COLO829 (cell line): ENCODE measurements around the gene UNC45A.
A peak's percentile ranks its signal among the peaks of the same experiment; 100 is the strongest.

Source experiments
- DNase-seq: peaks from one replicate; pipeline ENCODE4 v3.0.0; 2012; ENCODE audit warnings: low spot score

Gene UNC45A

GRCh38 chr15:90946538-90946937 lies 11.5 kb downstream of the UNC45A start:
- DNase-seq: no peak

GRCh38 chr15:90946941-90947576 lies 12.0 kb downstream of the UNC45A start:
- no peak for DNase-seq

GRCh38 chr15:90947577-90948357 lies 12.7 kb downstream of the UNC45A start:
- no peak for DNase-seq

- DNase-seq: no peak
These were observed 13.4 kb downstream of the UNC45A start for GRCh38 chr15:90948506-90948905.

DNA sequence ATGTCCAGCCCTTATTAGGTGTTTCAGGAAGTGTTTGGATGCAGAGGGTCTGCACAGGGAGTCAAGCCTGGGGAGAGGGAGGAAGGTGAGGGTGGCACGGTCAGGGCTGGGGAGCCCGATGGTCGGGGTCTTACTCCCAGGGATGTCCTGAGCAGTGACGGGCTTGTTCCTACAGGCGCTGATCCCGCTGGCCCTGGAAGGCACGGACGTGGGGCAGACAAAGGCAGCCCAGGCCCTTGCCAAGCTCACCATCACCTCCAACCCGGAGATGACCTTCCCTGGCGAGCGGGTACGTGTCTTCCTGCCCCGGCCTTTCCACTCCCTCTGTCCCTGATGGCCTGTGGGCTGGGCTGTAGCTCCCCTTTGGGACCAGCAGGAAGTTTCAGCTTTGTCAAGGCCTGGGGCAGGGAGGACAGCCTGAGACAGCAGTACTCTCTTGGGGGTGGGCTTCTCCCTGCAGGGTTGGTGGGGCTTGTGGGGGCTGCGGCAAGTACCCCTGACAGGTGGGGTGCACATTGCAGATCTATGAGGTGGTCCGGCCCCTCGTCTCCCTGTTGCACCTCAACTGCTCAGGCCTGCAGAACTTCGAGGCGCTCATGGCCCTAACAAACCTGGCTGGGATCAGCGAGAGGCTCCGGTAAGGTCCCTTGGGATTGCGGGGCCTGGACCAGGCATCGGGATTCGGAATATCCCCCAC lies 15.0 kb downstream of the UNC45A start:
- DNase-seq: no peak

- DNase-seq: no peak
These were observed 15.6 kb downstream of the UNC45A start for GRCh38 chr15:90950676-90951075.

GRCh38 chr15:90952901-90953677 lies 18.0 kb downstream of the UNC45A start:
- DNase-seq: no peak

DNA sequence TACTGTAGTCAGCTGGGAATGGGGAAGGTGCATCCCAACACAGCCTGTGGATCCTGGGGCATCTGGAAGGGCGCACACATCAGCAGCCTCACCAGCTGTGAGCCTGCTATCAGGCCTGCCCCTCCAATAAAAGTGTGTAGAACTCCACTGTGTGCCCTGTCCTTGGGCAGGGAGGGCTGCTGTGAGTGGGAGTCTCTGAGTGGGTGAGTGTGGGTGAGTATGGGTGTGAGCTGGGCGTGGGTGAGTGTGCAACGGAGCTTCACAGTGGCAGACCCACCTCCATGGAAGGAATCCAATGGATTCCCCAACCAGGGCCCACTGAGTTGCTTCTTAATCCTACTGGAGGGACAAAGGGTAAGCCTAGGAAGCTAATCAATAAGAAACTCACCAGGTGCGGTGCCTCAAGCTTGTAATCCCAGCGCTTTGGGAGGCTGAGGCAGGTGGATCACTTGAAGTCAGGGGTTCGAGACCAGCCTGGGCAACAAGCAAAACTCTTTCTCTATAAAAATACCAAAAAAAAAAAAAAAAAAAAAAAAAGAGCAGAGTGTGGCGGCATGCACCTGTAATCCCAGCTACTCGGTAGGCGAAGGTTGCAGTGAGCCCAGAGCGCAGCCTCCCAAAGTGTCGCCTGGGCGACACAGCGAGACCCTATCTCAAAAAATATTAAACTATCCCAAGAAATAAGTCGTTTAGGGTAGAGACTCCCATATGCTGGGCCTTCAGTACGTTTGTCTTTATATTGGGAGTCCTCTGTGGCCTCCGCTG lies 19.0 kb downstream of the UNC45A start:
- no peak for DNase-seq

GRCh38 chr15:90954712-90955623 lies 19.9 kb downstream of the UNC45A start, which contains the start of gene RCCD1:
Gene RCCD1, plus strand, starts transcription at chr15:90954884. Its CDS starts 1,851 bp downstream, at chr15:90956735.
- peak; percentile 100 for DNase-seq

GRCh38 chr15:90955624-90956273 lies 20.7 kb downstream of the UNC45A start:
- no peak for DNase-seq

- DNase-seq: no peak
These were observed 21.4 kb downstream of the UNC45A start for GRCh38 chr15:90956274-90957030.

DNA sequence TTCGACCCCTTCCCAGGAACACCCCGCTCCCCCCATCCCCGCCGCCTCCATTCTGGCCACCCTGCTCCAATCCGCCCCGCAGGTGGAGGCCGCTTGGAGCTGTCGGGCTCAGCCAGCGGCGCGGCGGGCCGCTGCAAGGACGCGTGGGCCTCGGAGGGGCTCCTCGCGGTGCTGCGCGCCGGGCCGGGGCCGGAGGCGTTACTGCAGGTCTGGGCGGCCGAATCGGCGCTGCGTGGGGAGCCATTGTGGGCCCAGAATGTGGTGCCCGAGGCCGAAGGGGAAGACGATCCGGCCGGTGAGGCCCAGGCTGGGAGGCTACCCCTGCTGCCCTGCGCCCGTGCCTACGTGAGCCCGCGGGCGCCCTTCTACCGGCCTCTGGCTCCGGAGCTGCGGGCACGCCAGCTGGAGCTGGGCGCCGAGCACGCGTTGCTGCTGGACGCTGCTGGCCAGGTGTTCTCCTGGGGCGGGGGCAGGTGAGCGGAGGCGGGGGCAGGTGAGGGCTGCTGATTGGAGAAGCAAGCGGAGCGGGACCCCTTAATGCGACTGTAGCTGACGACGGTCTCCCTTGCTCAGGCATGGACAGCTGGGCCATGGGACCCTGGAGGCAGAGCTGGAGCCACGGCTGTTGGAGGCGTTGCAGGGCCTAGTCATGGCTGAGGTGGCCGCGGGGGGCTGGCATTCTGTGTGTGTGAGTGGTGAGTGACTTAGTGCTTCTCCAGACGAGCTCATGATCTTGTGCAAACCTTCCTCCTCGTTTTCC lies 22.1 kb downstream of the UNC45A start:
- no peak for DNase-seq

DNA sequence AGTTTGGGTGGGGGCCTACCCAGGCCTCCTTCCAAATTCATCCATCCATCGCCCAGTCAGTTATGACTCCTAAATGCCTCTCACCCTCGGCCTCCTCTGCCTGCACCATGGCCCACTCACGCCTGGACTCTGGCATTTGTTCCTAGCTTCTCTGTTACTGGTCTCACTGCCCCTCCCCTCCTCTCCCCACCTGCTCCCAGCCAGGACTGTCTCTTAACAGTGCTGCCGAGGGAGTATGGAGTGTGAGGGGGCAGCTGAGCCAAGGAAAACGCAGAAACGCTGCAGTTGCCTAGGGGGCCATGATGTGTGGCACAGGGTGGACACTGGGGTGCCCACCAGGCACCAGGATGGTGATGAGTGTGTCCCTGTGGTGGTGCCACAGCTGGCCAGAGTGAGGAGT lies 22.7 kb downstream of the UNC45A start:
- no peak for DNase-seq

- no peak for DNase-seq
These were observed 24.0 kb downstream of the UNC45A start for GRCh38 chr15:90959028-90959595.

GRCh38 chr15:90959894-90960293 lies 24.8 kb downstream of the UNC45A start:
- no peak for DNase-seq

GRCh38 chr15:90960298-90961091 lies 25.4 kb downstream of the UNC45A start:
- no peak for DNase-seq

DNA sequence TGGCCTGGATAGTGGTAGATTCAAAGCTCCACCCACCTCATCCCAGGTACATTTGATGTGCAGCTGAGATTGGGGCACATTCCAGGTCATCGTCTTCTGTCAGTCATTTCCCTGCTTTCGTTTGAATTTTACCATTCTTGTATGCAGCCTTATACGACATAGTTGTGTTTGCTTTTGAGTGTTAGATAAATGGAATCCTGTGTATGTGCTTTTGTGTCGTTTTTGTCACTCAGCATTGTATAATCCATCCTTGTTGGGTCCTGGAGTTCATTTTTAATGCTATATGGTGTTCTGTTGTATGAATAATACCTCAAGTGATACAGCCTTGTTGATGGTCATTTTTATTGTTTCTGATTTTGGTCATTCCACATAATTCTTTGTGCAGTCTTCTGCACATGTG lies 26.9 kb downstream of the UNC45A start:
- DNase-seq: no peak
